OCI-LY3 (cell line): ENCODE results near the gene ARHGEF4.
"Not testable (repeated sequence)": the region's sequence is repeated elsewhere in the genome, so short reads cannot be mapped to it uniquely, and the experiment has no call there.

Experiments
- H2AFZ ChIP-seq: fragments of 200-600, 300-600 bp; shearing (Covaris generic); 2 replicates; pipeline ENCODE4 v1.6.0; 2014; ENCODE audit warnings: antibody characterized with exemption, low read depth, low read length
- H3K27ac ChIP-seq: fragments of 200-600, 300-600 bp; sonication (generic); 2 replicates; pipeline ENCODE4 v1.5.1; 2014; ENCODE audit warnings: mild to moderate bottlenecking, low read length, moderate library complexity, mixed read lengths
- H3K27me3 ChIP-seq: fragments of 200-600, 300-600 bp; sonication (generic); 2 replicates; pipeline ENCODE4 v1.6.1; 2014; ENCODE audit warnings: low read depth, low read length, mixed read lengths
- H3K36me3 ChIP-seq: fragments of 200-600, 300-600 bp; sonication (generic); replicated peaks from 2 replicates; pipeline ENCODE3; 2014; ENCODE audit warnings: low read depth, low read length, mixed read lengths
- H3K4me1 ChIP-seq: fragments of 300-600, 200-600 bp; sonication (generic); 2 replicates; pipeline ENCODE4 v1.6.1; 2014; ENCODE audit warnings: low read length, mixed read lengths
- H3K4me2 ChIP-seq: fragments of 200-600, 300-600 bp; sonication (generic); 2 replicates; pipeline ENCODE4 v1.6.1; 2014; ENCODE audit warnings: low read length, mixed read lengths
- H3K4me3 ChIP-seq: fragments of 300-600, 200-600 bp; sonication (generic); 2 replicates; pipeline ENCODE4 v1.5.1; 2014; ENCODE audit warnings: antibody characterized with exemption, mild to moderate bottlenecking, low read length, moderate library complexity
- H3K79me2 ChIP-seq: fragments of 300-600, 200-600 bp; shearing (Covaris generic); 2 replicates; pipeline ENCODE4 v1.6.1; 2014; ENCODE audit warnings: mild to moderate bottlenecking, low read length, mixed read lengths
- H3K9ac ChIP-seq: fragments of 300-600, 200-600 bp; shearing (Covaris generic); 2 replicates; pipeline ENCODE4 v1.6.0; 2014; ENCODE audit warnings: mild to moderate bottlenecking, low read length, moderate library complexity
- H3K9me3 ChIP-seq: fragments of 200-600, 300-600 bp; shearing (Covaris generic); 2 replicates; pipeline ENCODE4 v1.6.1; 2014; ENCODE audit warnings: low read length, mixed read lengths; ENCODE audit not compliant: insufficient read depth
- H4K20me1 ChIP-seq: fragments of 200-600, 300-600 bp; sonication (generic); 2 replicates; pipeline ENCODE4 v1.6.1; 2016; ENCODE audit warnings: low read length, mixed read lengths; ENCODE audit not compliant: insufficient read depth
- CTCF ChIP-seq: fragments of 200-600, 300-600 bp; sonication (generic); IDR thresholded peaks from 2 replicates; pipeline ENCODE4 v1.5.1; 2014; ENCODE audit warnings: antibody characterized with exemption, low read length, low read depth
- EZH2phosphoT487 ChIP-seq: fragments of 200-600 bp; shearing (Covaris generic); IDR thresholded peaks from 2 replicates; pipeline ENCODE4 v1.6.1; 2018; ENCODE audit warnings: antibody characterized with exemption, mixed run types, low read depth

ARHGEF4 gene

GRCh38 chr2:131064589-131065512 lies 228.1 kb downstream of the ARHGEF4 start:
- Histone ChIP-seq H3K79me2 (peaks cover 94% of the 10 kb centered on the region), H3K27me3 (no peaks in the 10 kb centered on the region), H3K36me3 (peaks cover 42% of the 10 kb centered on the region), H3K4me3 (no peak overlapping the region), H3K9ac (no peak overlapping the region), H3K9me3 (no peaks in the 10 kb centered on the region), H3K27ac (no peak overlapping the region), H2AFZ (no peak overlapping the region), H3K4me1 (no peaks in the 10 kb centered on the region), H3K4me2 (no peak overlapping the region), H4K20me1 (peaks cover 26% of the 10 kb centered on the region)
- no peak for TF ChIP-seq EZH2phosphoT487
- no peak for TF ChIP-seq CTCF

DNA sequence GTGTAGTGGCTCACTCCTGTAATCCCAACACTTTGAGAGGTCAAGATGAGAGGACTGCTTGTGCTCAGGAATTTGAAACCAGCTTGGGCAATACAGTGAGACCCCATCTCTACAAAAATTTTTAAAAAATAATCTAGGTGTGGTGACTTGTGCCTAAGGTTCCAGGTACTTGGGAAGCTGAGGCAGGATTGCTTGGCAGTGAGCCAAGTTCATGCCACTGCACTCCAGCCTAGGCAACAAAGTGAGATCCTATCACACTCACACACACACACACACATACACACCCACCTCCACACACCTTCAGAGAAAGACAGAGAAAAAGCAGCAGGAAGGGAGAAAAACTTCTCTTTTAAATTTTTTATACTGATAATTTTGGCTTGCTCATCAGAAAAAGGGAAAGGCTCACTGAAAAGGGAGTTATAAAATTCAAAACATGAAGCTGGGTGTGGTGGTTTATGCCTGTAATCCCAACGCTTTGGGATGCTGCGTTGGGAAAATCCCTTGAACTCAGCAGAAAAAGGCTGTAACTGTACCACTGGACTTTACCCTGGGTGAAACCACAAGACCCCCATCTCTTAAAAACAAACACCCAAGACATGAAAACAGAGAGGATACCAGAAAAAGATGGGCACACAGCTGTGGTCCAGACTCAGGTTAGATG lies 230.9 kb downstream of the ARHGEF4 start:
- Histone ChIP-seq H4K20me1 (peaks cover 40% of the 10 kb centered on the region), H3K27ac (no peak overlapping the region), H3K4me2 (no peak overlapping the region), H3K4me1 (no peaks in the 10 kb centered on the region), H3K27me3 (no peaks in the 10 kb centered on the region), H3K9ac (no peak overlapping the region), H3K79me2 (peaks cover 93% of the 10 kb centered on the region), H3K4me3 (no peak overlapping the region), H3K9me3 (no peaks in the 10 kb centered on the region), H3K36me3 (peaks cover 48% of the 10 kb centered on the region), H2AFZ (no peak overlapping the region)
- TF ChIP-seq CTCF (no peak), EZH2phosphoT487 (no peak)

- Histone ChIP-seq H4K20me1 (peaks cover 42% of the 10 kb centered on the region), H3K36me3 (peaks cover 48% of the 10 kb centered on the region), H3K79me2 (peaks cover 94% of the 10 kb centered on the region)
- not testable (repeated sequence) for H3K4me2 ChIP-seq, H3K27ac ChIP-seq, H3K4me1 ChIP-seq, H3K9ac ChIP-seq, H3K9me3 ChIP-seq, H2AFZ ChIP-seq, H3K4me3 ChIP-seq, H3K27me3 ChIP-seq
These were observed 231.5 kb downstream of the ARHGEF4 start for GRCh38 chr2:131068172-131068571.

DNA sequence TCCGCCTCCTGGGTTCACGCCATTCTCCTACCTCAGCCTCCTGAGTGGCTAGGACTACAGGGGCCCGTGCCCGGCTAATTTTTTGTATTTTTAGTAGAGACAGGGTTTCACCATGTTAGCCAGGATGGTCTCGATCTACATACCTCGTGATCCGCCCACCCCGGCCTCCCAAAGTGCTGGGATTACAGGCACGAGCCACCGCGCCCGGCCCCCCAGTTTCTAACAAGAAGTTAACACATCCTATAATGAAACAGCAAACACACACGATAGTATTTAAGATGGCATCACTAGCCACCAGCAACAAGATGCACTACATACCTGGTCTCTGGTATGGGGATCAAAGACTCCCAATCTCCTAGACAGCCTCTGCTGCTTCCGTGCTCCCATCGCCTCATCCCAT lies 238.9 kb downstream of the ARHGEF4 start:
- peaks cover 47% of the 10 kb centered on the region for H4K20me1 ChIP-seq
- not testable (repeated sequence) for H3K4me1 ChIP-seq

GRCh38 chr2:131076707-131077106 lies 240.0 kb downstream of the ARHGEF4 start:
- no peak for TF ChIP-seq EZH2phosphoT487
- no peak for TF ChIP-seq CTCF
- Histone ChIP-seq H3K36me3 (peaks cover 59% of the 10 kb centered on the region), H3K79me2 (peaks cover 87% of the 10 kb centered on the region)

More for the DNA sequence above, 238.9 kb downstream of the ARHGEF4 start:
- not testable (repeated sequence) for H3K27ac ChIP-seq, H3K27me3 ChIP-seq, H3K4me2 ChIP-seq, H3K9ac ChIP-seq, H3K4me3 ChIP-seq, H2AFZ ChIP-seq, H3K9me3 ChIP-seq
- peaks cover 58% of the 10 kb centered on the region for H3K36me3 ChIP-seq
- H3K79me2 ChIP-seq, result peaks cover 88% of the 10 kb centered on the region

More at GRCh38 chr2:131076707-131077106, 240.0 kb downstream of the ARHGEF4 start:
- Histone ChIP-seq H4K20me1 (peaks cover 41% of the 10 kb centered on the region), H3K4me2 (no peak overlapping the region), H3K4me1 (no peaks in the 10 kb centered on the region), H3K9me3 (no peaks in the 10 kb centered on the region), H3K4me3 (no peak overlapping the region), H3K9ac (no peak overlapping the region), H2AFZ (no peak overlapping the region), H3K27me3 (no peaks in the 10 kb centered on the region), H3K27ac (no peak overlapping the region)
